Bronchial epithelial cell (primary cell): ENCODE measurements around the gene PRMT7. TPM values are rescaled to one million over a fixed set of nuclear protein-coding genes. Genes with fewer than 3 reads are reported as not detected.

Experiments
- DNase-seq: peaks from one replicate; pipeline ENCODE4 v3.0.0-alpha.2; 2010; ENCODE audit warnings: low read depth
- FAIRE-seq: peaks from 2 replicates; lab custom pipeline; 2011; peaks lifted over from hg19 to GRCh38; lab: Jason Lieb, UNC
- H3K27me3 ChIP-seq: 2 replicates; pipeline ENCODE4 v1.5.1; 2011; ENCODE audit warnings: low read length; ENCODE audit not compliant: control insufficient read depth, insufficient read depth
- H3K36me3 ChIP-seq: 2 replicates; pipeline ENCODE4 v1.5.1; 2011; ENCODE audit warnings: low read length; ENCODE audit not compliant: control insufficient read depth, insufficient read depth
- H3K4me3 ChIP-seq: 2 replicates; pipeline ENCODE4 v1.5.1; 2011; ENCODE audit warnings: mild to moderate bottlenecking, low read depth, low read length, control low read depth
- CTCF ChIP-seq: IDR thresholded peaks from 2 replicates; pipeline ENCODE4 v1.5.1; 2011; ENCODE audit warnings: mild to moderate bottlenecking, moderate library complexity, low read length, control low read depth, inconsistent platforms; ENCODE audit not compliant: insufficient read depth, severe bottlenecking
- total RNA-seq: library from RNA; depleted of rRNA; stranded (reverse); fragments of >200 nt; gene quantifications from 2 replicates; pipeline ENCODE4 v1.2.1, GENCODE V29; 2014

PRMT7 gene
- total RNA-seq, 1 donor from 2014 or later = 36.9 TPM

DNA sequence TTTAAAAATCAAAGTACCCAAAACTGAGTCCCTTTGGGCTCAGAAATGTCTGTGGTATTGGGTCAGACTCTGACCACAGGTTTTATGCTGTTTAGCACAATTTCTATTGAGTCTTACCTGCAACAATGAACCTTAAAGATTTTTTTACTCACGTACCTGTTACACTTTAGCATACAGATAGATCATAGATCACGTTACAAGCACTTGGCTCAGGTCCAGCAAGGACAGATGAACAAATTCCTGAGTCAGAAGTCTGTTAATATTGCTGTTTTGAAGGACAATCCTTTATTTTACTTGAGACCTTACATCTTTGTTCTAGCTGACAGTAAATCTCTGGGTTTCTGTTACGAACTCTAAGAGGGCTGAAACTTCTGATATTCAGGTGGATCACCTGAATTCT, 12.9 kb upstream of the PRMT7 start:
- peak; percentile 65 for DNase-seq
- no peak overlapping the region for H3K4me3 ChIP-seq
- no peak for FAIRE-seq
- H3K27me3 ChIP-seq = no peaks in the 10 kb centered on the region
- H3K36me3 ChIP-seq = peaks cover 32% of the 10 kb centered on the region
- TF ChIP-seq CTCF = no peak

DNA sequence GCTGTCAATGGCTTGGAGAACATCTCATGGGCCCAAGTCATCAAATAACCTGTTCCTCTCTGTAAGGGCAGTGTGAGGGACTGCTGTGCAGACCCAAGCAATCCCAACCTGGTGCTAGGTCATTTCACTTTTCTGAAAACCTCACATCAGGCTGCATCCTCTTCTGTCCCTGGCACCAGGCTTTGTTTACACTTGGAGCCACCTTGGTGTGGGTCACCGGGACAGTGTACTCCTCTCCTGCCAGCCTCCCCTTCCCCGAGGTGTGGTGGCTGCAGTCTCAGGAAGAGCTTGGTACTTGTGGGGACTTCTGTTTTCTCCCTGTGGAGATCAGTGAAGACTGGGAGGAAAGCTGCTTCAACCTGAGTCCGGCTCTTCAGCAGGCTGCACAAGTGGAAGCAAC, 12.5 kb upstream of the PRMT7 start:
- TF ChIP-seq CTCF = no peak
- H3K36me3 ChIP-seq = peaks cover 32% of the 10 kb centered on the region
- DNase-seq (no peak), FAIRE-seq (no peak)
- H3K27me3 ChIP-seq = no peaks in the 10 kb centered on the region
- H3K4me3 ChIP-seq = no peak overlapping the region

DNA sequence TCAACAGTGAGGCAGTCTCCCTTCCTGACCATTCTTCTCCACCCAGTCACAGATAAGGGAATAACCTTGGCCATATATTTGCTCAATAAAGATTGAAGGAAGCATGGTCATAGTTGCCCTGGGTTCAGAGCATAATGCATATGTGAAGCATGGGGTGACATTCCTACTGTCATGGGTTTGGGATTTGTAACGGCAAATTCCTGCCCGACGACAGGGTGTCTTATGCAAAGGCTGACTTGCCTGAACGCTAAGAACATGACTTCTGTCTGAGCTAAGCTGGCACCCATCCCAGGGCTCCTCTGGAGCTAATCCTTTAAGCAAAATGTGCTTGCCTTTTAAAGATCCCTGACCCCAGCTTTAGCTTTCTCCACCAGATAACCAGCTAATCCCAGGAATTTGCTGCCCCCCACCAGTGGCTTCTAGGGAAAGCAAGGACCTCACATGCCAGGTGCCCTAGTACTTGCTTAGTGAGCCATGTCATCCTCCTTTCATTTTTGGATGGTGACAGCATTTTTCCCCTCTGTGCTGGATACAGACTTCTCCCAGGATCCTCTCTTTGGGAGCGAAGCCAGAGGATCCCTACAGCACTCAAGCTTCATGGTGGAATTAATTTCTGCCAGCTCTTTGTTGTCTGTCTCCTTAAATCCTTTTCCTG, 11.8 kb upstream of the PRMT7 start:
- no peaks in the 10 kb centered on the region for H3K27me3 ChIP-seq
- TF ChIP-seq CTCF = no peak
- FAIRE-seq = peak; percentile 89
- peak; percentile 91 for DNase-seq
- no peak overlapping the region for H3K4me3 ChIP-seq
- H3K36me3 ChIP-seq = peaks cover 31% of the 10 kb centered on the region

- TF ChIP-seq CTCF = no peak
- H3K36me3 ChIP-seq = peaks cover 28% of the 10 kb centered on the region
- peak; percentile 92 for DNase-seq
- no peaks in the 10 kb centered on the region for H3K27me3 ChIP-seq
- no peak overlapping the region for H3K4me3 ChIP-seq
- FAIRE-seq = no peak
These were observed 11.0 kb upstream of the PRMT7 start for GRCh38 chr16:68299571-68300453.

DNA sequence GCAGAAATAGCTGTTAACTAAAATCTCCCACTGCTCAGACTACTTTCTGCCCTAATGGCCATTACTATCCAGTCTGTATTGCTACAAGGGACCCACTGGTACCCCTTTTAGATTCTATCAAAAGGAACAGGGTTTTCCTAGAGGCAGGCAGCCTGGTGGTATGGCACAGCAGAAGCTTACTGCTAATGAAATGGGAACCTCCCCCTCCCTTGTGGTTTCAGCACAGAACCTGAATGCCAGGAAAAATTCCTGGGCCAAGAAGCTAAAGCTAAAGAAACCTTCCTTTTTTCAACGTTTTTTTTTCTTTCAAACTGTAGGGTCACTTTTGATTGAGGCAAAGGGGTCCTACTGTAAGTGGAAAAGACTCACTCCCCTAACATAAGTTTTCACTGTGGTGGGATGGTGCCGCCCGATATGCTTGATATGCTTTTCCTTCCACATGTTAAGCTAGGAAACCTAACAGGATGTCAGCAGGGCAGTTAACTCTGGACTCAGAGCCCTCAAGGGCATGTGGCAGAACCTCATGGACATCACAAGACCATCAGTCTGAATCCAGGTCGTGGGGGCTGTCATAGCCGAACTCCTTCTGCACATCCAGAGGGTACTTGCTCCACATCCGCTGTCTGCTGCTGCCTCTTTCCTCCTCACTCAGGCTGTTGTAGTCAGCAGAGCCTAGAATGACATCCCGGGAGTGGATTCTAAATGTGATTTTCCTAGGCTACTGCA, 9.9 kb upstream of the PRMT7 start:
- H3K36me3 ChIP-seq = peaks cover 25% of the 10 kb centered on the region
- no peak overlapping the region for H3K4me3 ChIP-seq
- no peak for FAIRE-seq
- no peaks in the 10 kb centered on the region for H3K27me3 ChIP-seq
- TF ChIP-seq CTCF = no peak
- DNase-seq = no peak
